Ectodermal cell (in vitro differentiated cells): ENCODE data around the gene APBB1.

ENCODE experiments used
- H3K27ac ChIP-seq: 2 replicates; pipeline ENCODE4 v1.7.0; 2013; ENCODE audit warnings: mild to moderate bottlenecking, low read depth, low read length; ENCODE audit not compliant: insufficient read depth, poor library complexity, severe bottlenecking
- H3K27me3 ChIP-seq: 2 replicates; pipeline ENCODE4 v1.7.0; 2013; ENCODE audit warnings: mild to moderate bottlenecking, low read length; ENCODE audit not compliant: insufficient read depth, control insufficient read depth, poor library complexity, severe bottlenecking
- H3K36me3 ChIP-seq: one replicate; pipeline ENCODE4 v1.7.0; 2013; ENCODE audit warnings: low read length; ENCODE audit not compliant: control insufficient read depth, insufficient read depth
- H3K4me1 ChIP-seq: one replicate; pipeline ENCODE4 v1.7.0; 2013; ENCODE audit warnings: low read length; ENCODE audit not compliant: control insufficient read depth, insufficient read depth
- H3K4me3 ChIP-seq: 2 replicates; pipeline ENCODE4 v1.7.0; 2013; ENCODE audit warnings: low read depth, low read length, control low read depth; ENCODE audit not compliant: insufficient read depth
- H3K9me3 ChIP-seq: 2 replicates; pipeline ENCODE4 v1.7.0; 2013; ENCODE audit warnings: mild to moderate bottlenecking, low read length, moderate library complexity; ENCODE audit not compliant: control insufficient read depth
- WGBS, 2 experiments: methylation state at CpG; one replicate each; pipeline ENCODE4 v1.1.7; 2013; ENCODE audit warnings: missing lambda C conversion rate in 2 of 2; 5-methylcytosine and 5-hydroxymethylcytosine counted together

The APBB1 gene

GRCh38 chr11:6443269-6444003 lies 24.5 kb upstream of the APBB1 start:
- Histone ChIP-seq H3K9me3 (no peaks in the 10 kb centered on the region), H3K27me3 (no peaks in the 10 kb centered on the region), H3K4me3 (no peak overlapping the region), H3K4me1 (no peaks in the 10 kb centered on the region), H3K27ac (no peak overlapping the region), H3K36me3 (no peaks in the 10 kb centered on the region)
- WGBS, 2 experiments, result 27 to 29% methylated on average over 5 of the region's 5 CpGs

- no peaks in the 10 kb centered on the region for H3K27me3 ChIP-seq
- 92 to 95% methylated on average over 4 of the region's 4 CpGs for WGBS, 2 experiments
- no peaks in the 10 kb centered on the region for H3K36me3 ChIP-seq
- H3K27ac ChIP-seq, result no peak overlapping the region
- H3K4me1 ChIP-seq, result no peaks in the 10 kb centered on the region
- no peaks in the 10 kb centered on the region for H3K9me3 ChIP-seq
- H3K4me3 ChIP-seq, result no peak overlapping the region
These were observed 23.5 kb upstream of the APBB1 start for GRCh38 chr11:6442441-6442840.

- Histone ChIP-seq H3K36me3 (no peaks in the 10 kb centered on the region), H3K27me3 (no peaks in the 10 kb centered on the region), H3K27ac (no peak within 1 kb of the TSS), H3K9me3 (no peaks in the 10 kb centered on the region), H3K4me1 (no peaks in the 10 kb centered on the region), H3K4me3 (no peak within 1 kb of the TSS)
- 70 to 72% methylated on average over 3 of the region's 3 CpGs for WGBS, 2 experiments
These were observed 22.0 kb upstream of the APBB1 start, which contains the start of gene HPX for GRCh38 chr11:6440906-6441358. Gene HPX (minus strand): TSS chr11:6440987. CDS start chr11:6440963, 24 bp downstream.

- H3K36me3 ChIP-seq, result no peaks in the 10 kb centered on the region
- no peak overlapping the region for H3K27ac ChIP-seq
- no peaks in the 10 kb centered on the region for H3K27me3 ChIP-seq
- no peaks in the 10 kb centered on the region for H3K9me3 ChIP-seq
- H3K4me3 ChIP-seq, result no peak overlapping the region
- 40 to 48% methylated on average over 1 of the region's 1 CpG for WGBS, 2 experiments
- H3K4me1 ChIP-seq, result no peaks in the 10 kb centered on the region
These were observed 20.2 kb upstream of the APBB1 start for GRCh38 chr11:6438979-6439571.

DNA sequence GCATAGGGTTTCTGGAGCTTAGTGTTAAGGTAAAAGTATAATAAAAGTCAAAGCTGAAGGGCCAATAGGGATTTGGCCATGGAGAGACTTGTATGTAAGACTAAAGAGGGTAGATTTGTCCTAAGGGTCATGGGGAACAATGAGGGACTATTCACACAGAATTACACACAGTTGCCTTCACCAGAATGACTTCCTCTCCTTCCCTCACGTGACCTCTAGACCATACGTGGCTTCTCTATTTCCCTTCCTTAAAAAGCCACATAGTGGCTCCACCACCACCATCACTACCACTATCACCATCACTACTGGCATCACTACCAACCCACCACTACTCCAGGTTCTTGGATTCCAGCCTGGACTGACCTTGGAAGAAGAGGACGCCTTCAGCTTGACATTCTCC lies 19.1 kb upstream of the APBB1 start:
- Histone ChIP-seq H3K27me3 (no peaks in the 10 kb centered on the region), H3K9me3 (no peaks in the 10 kb centered on the region), H3K36me3 (no peaks in the 10 kb centered on the region), H3K27ac (no peak overlapping the region), H3K4me3 (no peak overlapping the region), H3K4me1 (no peaks in the 10 kb centered on the region)
- 88 to 89% methylated on average over 3 of the region's 3 CpGs for WGBS, 2 experiments

- H3K9me3 ChIP-seq, result no peaks in the 10 kb centered on the region
- no peaks in the 10 kb centered on the region for H3K4me1 ChIP-seq
- H3K36me3 ChIP-seq, result no peaks in the 10 kb centered on the region
- H3K27me3 ChIP-seq, result no peaks in the 10 kb centered on the region
- no peak overlapping the region for H3K4me3 ChIP-seq
- H3K27ac ChIP-seq, result no peak overlapping the region
- 91 to 92% methylated on average over 12 of the region's 12 CpGs for WGBS, 2 experiments
These were observed 18.5 kb upstream of the APBB1 start for GRCh38 chr11:6437423-6437822.

DNA sequence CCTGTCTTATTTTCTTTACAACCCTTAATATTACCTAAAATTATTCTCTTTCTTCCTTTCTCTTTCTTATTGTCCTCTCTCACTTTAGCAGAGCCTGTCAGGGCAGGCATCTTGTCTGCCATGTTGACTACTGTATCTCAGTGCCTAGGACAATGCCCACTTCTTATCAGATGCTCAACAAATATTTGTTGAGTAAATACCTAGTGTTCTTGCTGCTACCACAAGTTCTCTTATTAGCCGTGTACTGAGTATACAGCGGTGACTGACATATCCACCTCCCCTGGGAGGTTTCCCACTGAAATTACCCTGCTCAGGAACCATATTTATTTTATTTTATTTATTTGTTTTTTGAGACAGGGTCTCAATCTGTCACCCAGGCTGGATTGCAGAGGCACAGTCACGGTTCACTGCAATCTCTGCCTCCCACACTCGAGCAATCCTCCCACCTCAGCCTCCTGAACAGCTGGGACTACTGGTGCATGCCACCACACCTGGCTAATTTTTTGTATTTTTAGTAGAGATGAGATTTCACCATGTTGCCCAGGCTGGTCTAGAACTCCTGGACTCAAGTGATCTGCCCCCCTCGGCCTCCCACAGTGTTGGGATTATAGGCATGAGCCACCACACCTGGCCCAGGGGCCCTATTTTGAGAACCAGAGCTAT lies 15.2 kb upstream of the APBB1 start:
- Histone ChIP-seq H3K4me1 (no peaks in the 10 kb centered on the region), H3K27ac (no peak overlapping the region), H3K27me3 (no peaks in the 10 kb centered on the region), H3K36me3 (no peaks in the 10 kb centered on the region), H3K4me3 (no peak overlapping the region), H3K9me3 (no peaks in the 10 kb centered on the region)
- WGBS, 2 experiments, result 87 to 89% methylated on average over 5 of the region's 5 CpGs

DNA sequence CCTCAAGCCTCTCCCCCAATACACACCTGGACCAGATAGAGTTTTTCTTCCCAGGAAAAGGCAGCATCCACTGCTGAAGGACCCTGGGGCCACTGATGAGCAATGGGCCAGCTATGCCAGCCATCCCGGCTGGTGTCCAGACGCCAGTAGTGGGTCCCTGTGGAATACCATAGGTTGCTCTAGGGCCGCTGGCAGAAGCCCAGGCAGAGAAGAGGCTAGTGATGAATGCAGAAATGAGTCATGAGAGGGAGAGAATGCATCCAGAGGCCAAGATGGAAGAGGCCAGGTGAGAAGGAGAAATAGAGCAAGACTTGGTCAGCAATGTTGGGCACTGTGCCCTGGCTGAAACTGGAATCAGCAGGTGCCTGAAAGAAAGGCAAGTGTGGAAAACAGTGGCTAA lies 13.0 kb upstream of the APBB1 start:
- no peak overlapping the region for H3K4me3 ChIP-seq
- 91 to 92% methylated on average over 3 of the region's 3 CpGs for WGBS, 2 experiments
- H3K27ac ChIP-seq, result no peak overlapping the region
- no peaks in the 10 kb centered on the region for H3K4me1 ChIP-seq
- H3K9me3 ChIP-seq, result no peaks in the 10 kb centered on the region
- no peaks in the 10 kb centered on the region for H3K27me3 ChIP-seq
- H3K36me3 ChIP-seq, result no peaks in the 10 kb centered on the region

- no peak overlapping the region for H3K4me3 ChIP-seq
- no peak overlapping the region for H3K27ac ChIP-seq
- peaks cover 7% of the 10 kb centered on the region for H3K27me3 ChIP-seq
- no peaks in the 10 kb centered on the region for H3K4me1 ChIP-seq
- no peaks in the 10 kb centered on the region for H3K9me3 ChIP-seq
- H3K36me3 ChIP-seq, result no peaks in the 10 kb centered on the region
These were observed 8.6 kb upstream of the APBB1 start for GRCh38 chr11:6427516-6427915.

DNA sequence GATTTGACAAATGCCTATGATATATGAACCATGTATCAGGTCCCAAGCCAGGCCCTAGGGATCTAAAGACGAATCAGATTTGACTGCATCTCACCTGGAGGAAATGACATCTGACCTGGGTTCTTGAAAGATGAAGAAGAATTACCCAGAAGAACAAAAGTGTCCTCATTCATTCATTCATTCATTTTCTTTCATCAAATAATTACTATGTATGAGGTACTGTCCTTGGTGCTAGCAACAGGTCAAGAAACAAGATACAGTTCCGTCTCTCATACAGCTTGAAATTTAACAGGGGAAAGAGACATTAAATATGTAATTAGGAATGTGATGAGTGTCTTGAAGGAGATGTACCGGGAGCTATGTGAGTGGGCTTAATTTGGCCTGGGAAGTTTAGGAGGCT lies 1.8 kb upstream of the APBB1 start:
- WGBS, 2 experiments, result 93 to 95% methylated on average over 3 of the region's 3 CpGs
- Histone ChIP-seq H3K36me3 (no peaks in the 10 kb centered on the region), H3K27me3 (peaks cover 23% of the 10 kb centered on the region), H3K4me3 (no peak overlapping the region), H3K27ac (no peak overlapping the region), H3K4me1 (no peaks in the 10 kb centered on the region), H3K9me3 (no peaks in the 10 kb centered on the region)
